Heart right ventricle (tissue), 16 donors: ENCODE measurements around the gene ZNF384. TPM values are rescaled to one million over a fixed set of nuclear protein-coding genes. Genes with fewer than 3 reads are reported as not detected.
A peak's percentile ranks its signal among the peaks of the same experiment; 100 is the strongest.

ENCODE experiments used
- ATAC-seq, 8 donors: fragments of 200-7000 bp; cut with Tn5 transposase; one replicate each; pipeline ENCODE4 v1.9.1; 2020; ENCODE audit warnings: mild to moderate bottlenecking in 8 of 8, moderate library complexity in 8 of 8, moderate number of reproducible peaks in 1 of 8
- DNase-seq, 2 donors: peaks; one replicate each; pipeline ENCODE4 v3.0.0-alpha.2; 2020
- H3K27ac ChIP-seq, 10 donors: fragments of 200-600 bp; sonication (generic) in 2 of 10; one replicate each; pipeline versions ENCODE4 v1.5.0 to v1.8.0; 2020 to 2022; ENCODE audit warnings: mild to moderate bottlenecking in 3 of 10
- H3K27me3 ChIP-seq, 7 donors: fragments of 200-600 bp; one replicate each; pipeline ENCODE4 v1.8.0; 2021 to 2022; ENCODE audit warnings: mild to moderate bottlenecking in 2 of 7
- H3K36me3 ChIP-seq, 9 donors: fragments of 200-600 bp; sonication (generic) in 1 of 9; one replicate each; pipeline versions ENCODE4 v1.5.0 to v1.8.0; 2020 to 2022; ENCODE audit warnings: mild to moderate bottlenecking in 2 of 9
- H3K4me1 ChIP-seq, 9 donors: fragments of 200-600 bp; sonication (generic) in 1 of 9; one replicate each; pipeline versions ENCODE4 v1.5.0 to v1.8.0; 2020 to 2022; ENCODE audit warnings: mild to moderate bottlenecking in 4 of 9
- H3K4me3 ChIP-seq, 10 donors: fragments of 200-600 bp; sonication (generic) in 2 of 10; one replicate each; pipeline versions ENCODE4 v1.5.0 to v1.8.0; 2020 to 2022; ENCODE audit warnings: mild to moderate bottlenecking in 7 of 10, moderate library complexity in 2 of 10
- H3K9me3 ChIP-seq, 11 donors: fragments of 200-600 bp in 10 of 11; sonication (generic) in 2 of 11; one replicate each; pipeline versions ENCODE4 v1.5.0 to v1.8.0; 2013 to 2022; ENCODE audit warnings: mild to moderate bottlenecking in 2 of 11, control low read depth in 1 of 11, moderate library complexity in 1 of 11
- WGBS, 2 donors: extraction: QIAGEN DNeasy Blood & Tissue Kit; methylation state at CpG; one replicate each; pipeline ENCODE4 v1.1.7; 2013; ENCODE audit warnings: inconsistent platforms in 1 of 2; 5-methylcytosine and 5-hydroxymethylcytosine counted together
- intact Hi-C, 10 donors: fragments of 100-400 bp; cut with DNase I; formaldehyde crosslinking; loops; one replicate each; pipeline versions ENCODE4 v1.11.1 to v1.14.2; 2022
- polyA plus RNA-seq, 2 donors: library from polyadenylated mRNA; stranded (reverse); fragments of 200-250 nt; gene quantifications; one replicate each; pipeline ENCODE4 v1.2.3, GENCODE V29; 2013
- total RNA-seq, 10 donors: library from RNA; stranded (reverse); fragmentation: NEBNext Ultra II Directional in 3 of 10; extraction: Animal tissue kit (Norgen Biotek cat#: 25700) in 3 of 10; gene quantifications; one replicate each; pipeline versions ENCODE4 v1.2.1 to v1.2.4, GENCODE V29; 2021 to 2023
- TF ChIP-seq, protein P1 (sequence below), 9 donors: fragments of 200-600 bp; sonication (generic) in 2 of 9; IDR thresholded peaks; one replicate each; pipeline versions ENCODE4 v1.5.0 to v1.8.0; 2021 to 2022; ENCODE audit warnings: antibody characterized with exemption in 9 of 9, mild to moderate bottlenecking in 5 of 9, moderate library complexity in 1 of 9
- donor health status: Arrhythmogenic right ventricular cardiomyopathy.
- donor health status: ischemic (EF 13 %, LVEDD 7.1; RV severe dilation, severe dysfunction).
- donor health status: healthy with polysubstance abuse.
- donor health status: DM: no; HTN: yes; CAD: no.
- donor health status: DM: no; HTN: no; CAD: no.
- donor health status: ischemic (EF 25% LVEDD 6.9; RV normal size, moderate dysfunction).
- donor health status: ischemic (EF 25% LVEDD 5.7; RV mildly dilated, moderate dysfunction).
- donor health status: healthy.
- donor health status: DM: yes; HTN: yes; CAD: no.
- donor health status: Ischemic cardiomyopathy.
- donor health status: ischemic (EF 35%, LVEDD 5.7; RV mildly dilated, moderate dysfunction).
- donor health status: nonischemic (EF 11% LVEDD 7.7; RV severe dilation, severe dysfunction).
- donor health status: DM: yes; HTN: yes; CAD: no.
- donor health status: PGD.
- donor health status: ischemic (EF 29% LVEDD 5.4; RV normal size, mild dysfunction).
- donor health status: nonischemic (EF 23%, LVEDD 6.1; RV moderate dilation, normal function).

ZNF384 gene
- total and polyA plus RNA-seq, 12 donors = 17.6 to 36.0 (median 28.7) TPM

GRCh38 chr12:6627616-6628015 is 61.6 kb downstream of the ZNF384 start:
- Histone ChIP-seq H3K4me1 (peaks cover 0 to 28% (median 3%) of the 10 kb centered on the region in 9 donors), H3K36me3 (no peaks in the 10 kb centered on the region), H3K27ac (no peak overlapping the region), H3K9me3 (no peaks in the 10 kb centered on the region), H3K4me3 (no peak overlapping the region), H3K27me3 (peaks cover 0 to 4% (median 0%) of the 10 kb centered on the region in 7 donors)
- intact Hi-C loops = loop anchor here in 1 of 10 donors (10.0 kb wide), 1 partner anchor 67 kb away; no protein-coding TSS in a partner anchor
- ATAC-seq = no peak
- WGBS, 2 donors = 43 to 61% methylated on average over 7 of the region's 7 CpGs
- DNase-seq = no peak
- TF ChIP-seq, protein P1, sequence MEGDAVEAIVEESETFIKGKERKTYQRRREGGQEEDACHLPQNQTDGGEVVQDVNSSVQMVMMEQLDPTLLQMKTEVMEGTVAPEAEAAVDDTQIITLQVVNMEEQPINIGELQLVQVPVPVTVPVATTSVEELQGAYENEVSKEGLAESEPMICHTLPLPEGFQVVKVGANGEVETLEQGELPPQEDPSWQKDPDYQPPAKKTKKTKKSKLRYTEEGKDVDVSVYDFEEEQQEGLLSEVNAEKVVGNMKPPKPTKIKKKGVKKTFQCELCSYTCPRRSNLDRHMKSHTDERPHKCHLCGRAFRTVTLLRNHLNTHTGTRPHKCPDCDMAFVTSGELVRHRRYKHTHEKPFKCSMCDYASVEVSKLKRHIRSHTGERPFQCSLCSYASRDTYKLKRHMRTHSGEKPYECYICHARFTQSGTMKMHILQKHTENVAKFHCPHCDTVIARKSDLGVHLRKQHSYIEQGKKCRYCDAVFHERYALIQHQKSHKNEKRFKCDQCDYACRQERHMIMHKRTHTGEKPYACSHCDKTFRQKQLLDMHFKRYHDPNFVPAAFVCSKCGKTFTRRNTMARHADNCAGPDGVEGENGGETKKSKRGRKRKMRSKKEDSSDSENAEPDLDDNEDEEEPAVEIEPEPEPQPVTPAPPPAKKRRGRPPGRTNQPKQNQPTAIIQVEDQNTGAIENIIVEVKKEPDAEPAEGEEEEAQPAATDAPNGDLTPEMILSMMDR (IDR thresholded peaks at IDR 0.05) = no peak

- 62 to 66% methylated on average over 8 of the region's 8 CpGs for WGBS, 2 donors
- H3K27ac ChIP-seq = no peak overlapping the region
- no peaks in the 10 kb centered on the region for H3K9me3 ChIP-seq
- TF ChIP-seq, protein P1 (IDR thresholded peaks at IDR 0.05) = no peak
- peaks cover 0 to 4% (median 0%) of the 10 kb centered on the region in 7 donors for H3K27me3 ChIP-seq
- H3K36me3 ChIP-seq = no peaks in the 10 kb centered on the region
- H3K4me3 ChIP-seq = no peak overlapping the region
- intact Hi-C loops = loop anchor here in 1 of 10 donors (10.0 kb wide), 1 partner anchor 68 kb away; no protein-coding TSS in a partner anchor
- H3K4me1 ChIP-seq = peaks cover 0 to 19% (median 3%) of the 10 kb centered on the region in 9 donors
- ATAC-seq (no peak), DNase-seq (no peak)
These were observed 62.4 kb downstream of the ZNF384 start for GRCh38 chr12:6626654-6627283.

GRCh38 chr12:6620885-6621274 is 68.3 kb downstream of the ZNF384 start:
- WGBS, 2 donors = 77 to 83% methylated on average over 29 of the region's 29 CpGs
- TF ChIP-seq, protein P1 (IDR thresholded peaks at IDR 0.05) = no peak
- peak in 1 of 8 donors; percentile 4 for ATAC-seq
- no peak for DNase-seq
- intact Hi-C loops = loop anchor here in 2 of 10 donors (5.0 to 10.0 kb wide), 3 partner anchors 36 to 156 kb away; no protein-coding TSS in a partner anchor
- Histone ChIP-seq H3K9me3 (no peaks in the 10 kb centered on the region), H3K36me3 (peaks cover 0 to 14% (median 0%) of the 10 kb centered on the region in 9 donors), H3K4me1 (peaks cover 0 to 18% (median 8%) of the 10 kb centered on the region in 9 donors), H3K27me3 (peaks cover 0 to 14% (median 0%) of the 10 kb centered on the region in 7 donors), H3K27ac (no peak overlapping the region), H3K4me3 (peak overlapping the region in 8 of 10 donors; percentile 4 to 33 (median 30))

GRCh38 chr12:6620137-6620884 is 68.9 kb downstream of the ZNF384 start:
- Histone ChIP-seq H3K4me3 (peak overlapping the region in 8 of 10 donors; percentile 4 to 33 (median 30)), H3K4me1 (peaks cover 0 to 18% (median 8%) of the 10 kb centered on the region in 9 donors), H3K27ac (no peak overlapping the region), H3K36me3 (peaks cover 0 to 14% (median 0%) of the 10 kb centered on the region in 9 donors), H3K9me3 (no peaks in the 10 kb centered on the region), H3K27me3 (peaks cover 0 to 14% (median 0%) of the 10 kb centered on the region in 7 donors)
- DNase-seq (peak in 1 of 2 donors; percentile 72), ATAC-seq (peak in 5 of 8 donors; percentile 18 to 57 (median 40))
- intact Hi-C loops = loop anchor here in 2 of 10 donors (5.0 to 10.0 kb wide), 3 partner anchors 37 to 157 kb away; no protein-coding TSS in a partner anchor
- 23 to 30% methylated on average over 88 of the region's 88 CpGs for WGBS, 2 donors
- TF ChIP-seq, protein P1 (IDR thresholded peaks at IDR 0.05) = peak; percentile 24 to 74 (median 55)
